GM23248 (cell line): Measurements from ENCODE around the gene CNRIP1. TPM values are rescaled to one million over a fixed set of nuclear protein-coding genes. Genes with fewer than 3 reads are reported as not detected.

Experiments used
- DNase-seq: peaks from one replicate; pipeline ENCODE4 v3.0.0-alpha.2; 2015
- H2AFZ ChIP-seq: fragments of 200-600 bp; sonication (generic); 2 replicates; pipeline ENCODE4 v1.6.1; 2016; ENCODE audit warnings: antibody characterized with exemption
- H3F3A ChIP-seq: fragments of 200-600 bp; sonication (generic); 2 replicates; pipeline ENCODE4 v1.6.1; 2016; ENCODE audit warnings: mild to moderate bottlenecking, antibody characterized with exemption, mixed run types; ENCODE audit not compliant: insufficient read depth
- H3K27ac ChIP-seq: fragments of 200-600 bp; sonication (generic); 2 replicates; pipeline ENCODE4 v1.5.1; 2016; ENCODE audit warnings: mild to moderate bottlenecking
- H3K27me3 ChIP-seq: fragments of 200-600 bp; sonication (generic); replicated peaks from 2 replicates; pipeline ENCODE4 v1.6.1; 2016; ENCODE audit warnings: mild to moderate bottlenecking; ENCODE audit not compliant: insufficient read depth
- H3K36me3 ChIP-seq: fragments of 200-600 bp; sonication (generic); 2 replicates; pipeline ENCODE4 v1.6.1; 2016; ENCODE audit warnings: low read depth, mild to moderate bottlenecking
- H3K4me1 ChIP-seq: fragments of 200-600 bp; sonication (generic); 2 replicates; pipeline ENCODE4 v1.6.1; 2016; ENCODE audit warnings: mild to moderate bottlenecking; ENCODE audit not compliant: insufficient read depth
- H3K4me2 ChIP-seq: fragments of 200-600 bp; sonication (generic); one replicate; pipeline ENCODE4 v1.6.1; 2016; ENCODE audit warnings: mild to moderate bottlenecking; ENCODE audit not compliant: unreplicated experiment
- H3K4me3 ChIP-seq: fragments of 200-600 bp; sonication (generic); 2 replicates; pipeline ENCODE4 v1.5.1; 2016; ENCODE audit warnings: mild to moderate bottlenecking
- H3K79me2 ChIP-seq: fragments of 200-600 bp; sonication (generic); 2 replicates; pipeline ENCODE4 v1.6.1; 2016; ENCODE audit warnings: mild to moderate bottlenecking; ENCODE audit not compliant: insufficient read depth
- H3K9ac ChIP-seq: fragments of 200-600 bp; sonication (generic); 2 replicates; pipeline ENCODE4 v1.6.1; 2016; ENCODE audit warnings: mild to moderate bottlenecking
- H3K9me2 ChIP-seq: fragments of 200-600 bp; sonication (generic); 2 replicates; pipeline ENCODE4 v1.6.1; 2016; ENCODE audit warnings: mixed run types, mild to moderate bottlenecking, moderate library complexity; ENCODE audit not compliant: insufficient read depth
- H3K9me3 ChIP-seq: fragments of 200-600 bp; sonication (generic); one replicate; pipeline ENCODE4 v1.6.1; 2017; ENCODE audit warnings: low read depth
- H4K20me1 ChIP-seq: fragments of 200-600 bp; sonication (generic); 2 replicates; pipeline ENCODE4 v1.6.0; 2016; ENCODE audit not compliant: insufficient read depth
- EZH2 ChIP-seq: fragments of 200-600 bp; sonication (generic); IDR thresholded peaks from 2 replicates; pipeline ENCODE4 v1.6.1; 2018; ENCODE audit warnings: antibody characterized with exemption, mild to moderate bottlenecking; ENCODE audit not compliant: insufficient read depth, poor library complexity, severe bottlenecking
- EZH2phosphoT487 ChIP-seq: fragments of 200-600 bp; sonication (generic); IDR thresholded peaks from 2 replicates; pipeline ENCODE4 v1.6.1; 2018; ENCODE audit warnings: antibody characterized with exemption, moderate library complexity, mild to moderate bottlenecking, low read depth; ENCODE audit not compliant: insufficient read depth
- WGBS, 2 experiments: methylation state at CpG; one replicate each; pipeline ENCODE4 v1.1.6; 2015 to 2017; ENCODE audit warnings: low lambda C conversion rate in 2 of 2, low coverage in 1 of 2; ENCODE audit errors: missing lambda C conversion rate in 2 of 2; 5-methylcytosine and 5-hydroxymethylcytosine counted together
- in situ Hi-C: fragments of 300-500 bp; cut with MboI; formaldehyde crosslinking; loops from 2 replicates; pipeline ENCODE4 v1.15.0; 2020
- polyA plus RNA-seq: library from polyadenylated mRNA; unstranded; fragments of >200 nt; fragmentation: Nextera tagmentation; extraction: Ambion mirVana; gene quantifications from 2 replicates; pipeline ENCODE4 v1.2.1, GENCODE V29; 2016
- total RNA-seq: library from RNA; depleted of rRNA; stranded (reverse); fragments of >200 nt; shearing (Covaris generic); gene quantifications from 2 replicates; pipeline ENCODE4 v1.2.3, GENCODE V29; 2014

CNRIP1 gene
- total and polyA plus RNA-seq, 2 experiments from 2014 or later = 37.7 to 41.5 TPM

GRCh38 chr2:68266655-68267054 is 53.1 kb downstream of the CNRIP1 start:
- Histone ChIP-seq H3K79me2 (no peaks in the 10 kb centered on the region), H3K4me1 (no peaks in the 10 kb centered on the region), H3K27me3 (no peaks in the 10 kb centered on the region), H3K9ac (no peak overlapping the region), H2AFZ (no peak overlapping the region), H4K20me1 (no peaks in the 10 kb centered on the region), H3F3A (no peaks in the 10 kb centered on the region), H3K27ac (no peak overlapping the region), H3K9me2 (no peaks in the 10 kb centered on the region), H3K9me3 (no peaks in the 10 kb centered on the region), H3K4me3 (no peak overlapping the region), H3K36me3 (no peaks in the 10 kb centered on the region), H3K4me2 (no peak overlapping the region)
- WGBS, 2 experiments = 58 to 62% methylated on average over 1 of the region's 1 CpG
- no peak for TF ChIP-seq EZH2phosphoT487
- TF ChIP-seq EZH2 = no peak
- DNase-seq = no peak
- in situ Hi-C loops = no loop called here

- Histone ChIP-seq H3K79me2 (no peaks in the 10 kb centered on the region), H3K27me3 (no peaks in the 10 kb centered on the region), H3K4me1 (peaks cover 9% of the 10 kb centered on the region), H3K27ac (no peak overlapping the region), H3K9me2 (no peaks in the 10 kb centered on the region), H3K9me3 (no peaks in the 10 kb centered on the region), H3K4me3 (no peak overlapping the region), H4K20me1 (no peaks in the 10 kb centered on the region), H3F3A (peaks cover 9% of the 10 kb centered on the region), H3K4me2 (no peak overlapping the region), H2AFZ (no peak overlapping the region), H3K9ac (no peak overlapping the region), H3K36me3 (no peaks in the 10 kb centered on the region)
- 96 to 97% methylated on average over 2 of the region's 2 CpGs for WGBS, 2 experiments
- DNase-seq = no peak
- in situ Hi-C loops = no loop called here
- TF ChIP-seq EZH2 = no peak
- no peak for TF ChIP-seq EZH2phosphoT487
These were observed 56.1 kb downstream of the CNRIP1 start for GRCh38 chr2:68263632-68264031.

GRCh38 chr2:68258851-68259250 is 60.9 kb downstream of the CNRIP1 start:
- Histone ChIP-seq H3K27me3 (no peaks in the 10 kb centered on the region), H3K9me3 (no peaks in the 10 kb centered on the region), H3K4me2 (no peak overlapping the region), H3K9me2 (no peaks in the 10 kb centered on the region), H2AFZ (no peak overlapping the region), H3K4me3 (no peak overlapping the region), H3K9ac (no peak overlapping the region), H4K20me1 (no peaks in the 10 kb centered on the region), H3K36me3 (no peaks in the 10 kb centered on the region), H3K27ac (no peak overlapping the region; the same call in 1 of the 2 replicates), H3K4me1 (peaks cover 41% of the 10 kb centered on the region), H3K79me2 (peaks cover 22% of the 10 kb centered on the region), H3F3A (peaks cover 17% of the 10 kb centered on the region)
- WGBS, 2 experiments = 91 to 97% methylated on average over 2 of the region's 2 CpGs
- in situ Hi-C loops = no loop called here
- TF ChIP-seq EZH2phosphoT487 (no peak), EZH2 (no peak)
- peak; percentile 30 for DNase-seq

- Histone ChIP-seq H3K79me2 (peaks cover 26% of the 10 kb centered on the region), H3K9me3 (no peaks in the 10 kb centered on the region), H3F3A (peaks cover 24% of the 10 kb centered on the region), H3K27me3 (no peaks in the 10 kb centered on the region), H3K4me1 (peaks cover 42% of the 10 kb centered on the region), H3K9ac (peak overlapping the region; percentile 53), H4K20me1 (no peaks in the 10 kb centered on the region), H3K9me2 (no peaks in the 10 kb centered on the region), H2AFZ (no peak overlapping the region), H3K36me3 (no peaks in the 10 kb centered on the region), H3K27ac (peak overlapping the region; percentile 52), H3K4me3 (no peak overlapping the region), H3K4me2 (peak overlapping the region; percentile 24)
- DNase-seq = peak; percentile 86
- whole genome bisulfite sequencing, 2 experiments = 95 to 100% methylated on average over 1 of the region's 1 CpG
- in situ Hi-C loops = no loop called here
- no peak for TF ChIP-seq EZH2phosphoT487
These were observed 63.7 kb downstream of the CNRIP1 start for GRCh38 chr2:68256093-68256450.
